Neutrophil (primary cell): Measurements from ENCODE around the gene BMPR1B.
"Not testable (repeated sequence)": the region's sequence is repeated elsewhere in the genome, so short reads cannot be mapped to it uniquely, and the experiment has no call there.

Experiments
- H3K27ac ChIP-seq: fragments of 200-600 bp; sonication (generic); 2 replicates; pipeline ENCODE4 v1.5.1; 2016; ENCODE audit warnings: mild to moderate bottlenecking, moderate library complexity
- H3K27me3 ChIP-seq: fragments of 200-600 bp; sonication (generic); 2 replicates; pipeline ENCODE4 v1.6.0; 2016; ENCODE audit warnings: mild to moderate bottlenecking
- H3K36me3 ChIP-seq: fragments of 200-600 bp; sonication (generic); 2 replicates; pipeline ENCODE4 v1.5.1; 2017
- H3K4me1 ChIP-seq, 2 experiments: fragments of 200-600 bp in 1 of 2; sonication (generic) in 1 of 2; 1 replicate in 1 of 2; 2 replicates in 1 of 2; pipeline versions ENCODE4 v1.5.1 to v1.6.1; 2013 to 2016; ENCODE audit warnings: low read depth in 1 of 2, low read length in 1 of 2, mild to moderate bottlenecking in 1 of 2, moderate library complexity in 1 of 2; ENCODE audit not compliant: control insufficient read depth in 1 of 2, insufficient read depth in 1 of 2
- H3K4me3 ChIP-seq, 2 experiments: fragments of 200-600 bp in 1 of 2; sonication (generic) in 1 of 2; 1 replicate in 1 of 2; 2 replicates in 1 of 2; pipeline ENCODE4 v1.5.1; 2013 to 2016; ENCODE audit warnings: low read depth in 1 of 2, low read length in 1 of 2, mild to moderate bottlenecking in 1 of 2, moderate library complexity in 1 of 2
- H3K9me3 ChIP-seq: fragments of 200-600 bp; sonication (generic); 2 replicates; pipeline ENCODE4 v1.5.1; 2016
- CTCF ChIP-seq: fragments of 200-600 bp; sonication (generic); IDR thresholded peaks from 2 replicates; pipeline ENCODE4 v1.5.1; 2016; ENCODE audit warnings: antibody characterized with exemption

BMPR1B gene

GRCh38 chr4:94819371-94820168 is 61.8 kb downstream of the BMPR1B start:
- H3K4me1 ChIP-seq: no peaks in the 10 kb centered on the region
- no peak for TF ChIP-seq CTCF
- H3K27ac ChIP-seq: no peak overlapping the region
- H3K4me3 ChIP-seq: no peak overlapping the region
- no peaks in the 10 kb centered on the region for H3K9me3 ChIP-seq
- H3K36me3 ChIP-seq: no peaks in the 10 kb centered on the region
- H3K27me3 ChIP-seq: no peaks in the 10 kb centered on the region

- no peak overlapping the region for H3K4me3 ChIP-seq
- H3K27ac ChIP-seq: no peak overlapping the region
- no peaks in the 10 kb centered on the region for H3K27me3 ChIP-seq
- TF ChIP-seq CTCF: no peak
- H3K4me1 ChIP-seq: no peaks in the 10 kb centered on the region
- H3K36me3 ChIP-seq: no peaks in the 10 kb centered on the region
- no peaks in the 10 kb centered on the region for H3K9me3 ChIP-seq
Measured at GRCh38 chr4:94826206-94826605, 68.5 kb downstream of the BMPR1B start.

GRCh38 chr4:94827481-94828110 is 69.8 kb downstream of the BMPR1B start:
- Histone ChIP-seq H3K4me3 (no peak overlapping the region), H3K27ac (no peak overlapping the region)

GRCh38 chr4:94828882-94829281 is 71.1 kb downstream of the BMPR1B start:
- Histone ChIP-seq H3K9me3 (no peaks in the 10 kb centered on the region), H3K36me3 (no peaks in the 10 kb centered on the region), H3K27me3 (no peaks in the 10 kb centered on the region), H3K4me1 (no peaks in the 10 kb centered on the region), H3K4me3 (no peak overlapping the region), H3K27ac (no peak overlapping the region)
- TF ChIP-seq CTCF: no peak

More at GRCh38 chr4:94827481-94828110, 69.8 kb downstream of the BMPR1B start:
- Histone ChIP-seq H3K27me3 (no peaks in the 10 kb centered on the region), H3K4me1 (no peaks in the 10 kb centered on the region), H3K9me3 (no peaks in the 10 kb centered on the region), H3K36me3 (no peaks in the 10 kb centered on the region)
- no peak for TF ChIP-seq CTCF

GRCh38 chr4:94831607-94832006 is 73.9 kb downstream of the BMPR1B start:
- no peak for TF ChIP-seq CTCF
- H3K4me1 ChIP-seq: no peaks in the 10 kb centered on the region
- H3K36me3 ChIP-seq: no peaks in the 10 kb centered on the region
- no peak overlapping the region for H3K27ac ChIP-seq
- no peak overlapping the region for H3K4me3 ChIP-seq
- no peaks in the 10 kb centered on the region for H3K27me3 ChIP-seq
- no peaks in the 10 kb centered on the region for H3K9me3 ChIP-seq

GRCh38 chr4:94832329-94832728 is 74.6 kb downstream of the BMPR1B start:
- H3K9me3 ChIP-seq, H3K27me3 ChIP-seq, H3K4me1 ChIP-seq, H3K36me3 ChIP-seq, H3K4me3 ChIP-seq, H3K27ac ChIP-seq: not testable (repeated sequence)
